Colonic mucosa (tissue), 4 donors: Measurements from ENCODE around the gene GALNT3. TPM values are rescaled to one million over a fixed set of nuclear protein-coding genes. Genes with fewer than 3 reads are reported as not detected.

Experiments used
- DNase-seq: peaks from one replicate; pipeline ENCODE4 v3.0.0-alpha.2; 2020
- H3K27ac ChIP-seq: fragments of 200-600 bp; one replicate; pipeline ENCODE4 v1.8.0; 2021
- H3K27me3 ChIP-seq: fragments of 200-600 bp; one replicate; pipeline ENCODE4 v1.8.0; 2021
- H3K36me3 ChIP-seq: fragments of 200-600 bp; one replicate; pipeline ENCODE4 v1.8.0; 2021
- H3K4me1 ChIP-seq: fragments of 200-600 bp; one replicate; pipeline ENCODE4 v1.8.0; 2021; ENCODE audit warnings: mild to moderate bottlenecking
- H3K4me3 ChIP-seq: fragments of 200-600 bp; one replicate; pipeline ENCODE4 v1.8.0; 2021
- H3K9ac ChIP-seq, 2 donors: one replicate each; pipeline ENCODE4 v1.7.0; 2013; ENCODE audit warnings: control low read depth in 2 of 2, low read depth in 2 of 2, low read length in 2 of 2
- H3K9me3 ChIP-seq: fragments of 200-600 bp; one replicate; pipeline ENCODE4 v1.8.0; 2021
- CTCF ChIP-seq: fragments of 200-600 bp; IDR thresholded peaks from one replicate; pipeline ENCODE4 v1.8.0; 2022; ENCODE audit warnings: antibody characterized with exemption, mild to moderate bottlenecking
- intact Hi-C: fragments of 100-400 bp; cut with DNase I; formaldehyde crosslinking; loops from one replicate; pipeline ENCODE4 v1.14.1; 2022
- total RNA-seq, 2 donors: library from RNA; stranded (reverse); fragmentation: NEBNext Ultra II Directional in 1 of 2; extraction: Animal tissue kit (Norgen Biotek cat#: 25700) in 1 of 2; gene quantifications; one replicate each; pipeline ENCODE4 v1.2.1, GENCODE V29; 2021
- donor health status: healthy.
- donor health status: DM: no; HTN: no; CAD: no.
- donor health status: DM: no; HTN: no; CAD: no.

Gene GALNT3
- total RNA-seq, 2 donors from 2014 or later = 86.2 to 117 TPM

- peak; percentile 36 for DNase-seq
- H3K9me3 ChIP-seq = no peaks in the 10 kb centered on the region
- no peaks in the 10 kb centered on the region for H3K27me3 ChIP-seq
- no peak overlapping the region for H3K27ac ChIP-seq
- no peaks in the 10 kb centered on the region for H3K36me3 ChIP-seq
- H3K9ac ChIP-seq = no peak overlapping the region
- no peaks in the 10 kb centered on the region for H3K4me1 ChIP-seq
- intact Hi-C loops = loop anchor here (5.0 to 10.0 kb wide), 2 partner anchors 144 to 296 kb away; no protein-coding TSS in a partner anchor
- H3K4me3 ChIP-seq = no peak overlapping the region
- TF ChIP-seq CTCF = peak; percentile 23
Measured at GRCh38 chr2:165698444-165698884, 95.6 kb downstream of the GALNT3 start.

- H3K4me1 ChIP-seq = no peaks in the 10 kb centered on the region
- no peaks in the 10 kb centered on the region for H3K9me3 ChIP-seq
- TF ChIP-seq CTCF = no peak
- H3K27ac ChIP-seq = no peak overlapping the region
- H3K27me3 ChIP-seq = no peaks in the 10 kb centered on the region
- intact Hi-C loops = loop anchor here (5.0 to 10.0 kb wide), 2 partner anchors 143 to 296 kb away; no protein-coding TSS in a partner anchor
- no peak for DNase-seq
- no peak overlapping the region for H3K4me3 ChIP-seq
- H3K9ac ChIP-seq = no peak overlapping the region
- H3K36me3 ChIP-seq = no peaks in the 10 kb centered on the region
Measured at GRCh38 chr2:165697748-165698443, 96.2 kb downstream of the GALNT3 start.

Other genes starting within 250 kb of the GALNT3 start
- 10 to 100 TPM; 10.2 to 13.2 TPM for gene TTC21B, start 159.5 kb upstream of the GALNT3 start, total RNA-seq